GM12865 (cell line): ENCODE results near the gene LASP1NB.

Source experiments
- DNase-seq: peaks from one replicate; pipeline ENCODE4 v3.0.0; 2010; ENCODE audit warnings: low read depth
- H3K4me3 ChIP-seq: 2 replicates; pipeline ENCODE4 v1.5.1; 2011; ENCODE audit warnings: mild to moderate bottlenecking, low read depth, low read length, control low read depth
- CTCF ChIP-seq: IDR thresholded peaks from 2 replicates; pipeline ENCODE4 v1.5.1; 2011; ENCODE audit warnings: low read length, control low read depth, low read depth, inconsistent platforms; ENCODE audit not compliant: insufficient read depth; ENCODE audit errors: missing control alignments

The LASP1NB gene

DNA sequence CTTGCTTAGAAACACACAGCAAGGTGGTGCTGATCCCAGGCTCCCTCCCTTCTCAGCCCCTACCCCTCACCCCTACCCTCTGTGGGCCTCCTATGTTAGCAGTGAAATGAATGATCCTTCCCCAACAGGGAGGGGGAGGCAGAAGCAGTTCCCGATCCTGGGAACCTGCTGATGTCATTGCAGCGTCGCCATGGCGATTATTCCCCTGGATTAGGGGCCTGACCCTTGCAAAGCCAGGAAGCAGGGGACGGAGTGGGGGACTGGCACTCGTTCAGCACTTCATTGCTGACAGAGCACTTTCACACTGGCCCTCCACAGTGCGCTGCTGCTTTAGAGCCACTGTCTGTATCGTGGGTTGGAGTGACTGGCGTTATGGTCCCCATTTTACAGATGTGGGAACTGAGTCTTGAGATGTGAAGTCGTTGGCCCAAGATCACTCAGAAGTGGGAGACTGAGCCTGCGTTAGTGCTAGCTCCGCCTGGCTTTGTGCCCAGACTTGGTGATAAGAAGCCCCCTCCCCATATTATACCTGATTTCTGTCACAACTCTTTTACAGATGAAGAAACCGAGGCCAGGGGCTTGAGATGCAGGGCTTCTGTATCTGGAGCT, 29.0 kb upstream of the LASP1NB start:
- no peak for TF ChIP-seq CTCF
- no peak overlapping the region for H3K4me3 ChIP-seq
- DNase-seq: no peak

- no peak for TF ChIP-seq CTCF
- H3K4me3 ChIP-seq: no peak overlapping the region
- no peak for DNase-seq
Measured at GRCh38 chr17:38897176-38897575, 28.2 kb upstream of the LASP1NB start.

GRCh38 chr17:38897671-38898290, 27.6 kb upstream of the LASP1NB start:
- TF ChIP-seq CTCF: no peak
- peak overlapping the region; percentile 12 for H3K4me3 ChIP-seq
- no peak for DNase-seq

GRCh38 chr17:38898291-38898679, 27.1 kb upstream of the LASP1NB start:
- TF ChIP-seq CTCF: no peak
- peak overlapping the region; percentile 45 for H3K4me3 ChIP-seq
- peak; percentile 29 for DNase-seq

GRCh38 chr17:38898812-38899348, 26.5 kb upstream of the LASP1NB start:
- DNase-seq: peak; percentile 94
- TF ChIP-seq CTCF: no peak
- peak overlapping the region; percentile 45 for H3K4me3 ChIP-seq

DNA sequence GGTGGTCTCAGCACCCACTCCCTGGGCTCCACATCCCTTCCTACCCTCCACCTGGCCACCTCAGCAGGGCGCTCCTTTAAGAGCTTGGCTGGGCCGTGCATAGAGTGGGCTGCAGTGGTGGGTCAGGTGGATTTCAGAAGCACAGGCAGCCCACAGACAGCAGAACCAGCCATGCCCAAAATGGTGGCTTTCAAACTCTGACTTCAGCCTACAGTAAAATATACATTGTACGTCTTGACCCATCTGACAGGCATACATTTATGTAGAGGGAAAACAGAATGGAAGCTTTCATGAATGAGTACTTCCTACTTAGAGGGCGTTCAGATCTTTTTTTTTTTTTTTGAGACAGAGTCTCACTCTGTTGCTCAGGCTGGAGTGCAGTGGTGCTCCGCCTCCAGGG, 26.0 kb upstream of the LASP1NB start:
- DNase-seq: no peak
- no peak for TF ChIP-seq CTCF
- H3K4me3 ChIP-seq: no peak overlapping the region; the same call in 1 of the 2 replicates
